ENCODE results near the gene CEACAM19.

Gene CEACAM19

DNA sequence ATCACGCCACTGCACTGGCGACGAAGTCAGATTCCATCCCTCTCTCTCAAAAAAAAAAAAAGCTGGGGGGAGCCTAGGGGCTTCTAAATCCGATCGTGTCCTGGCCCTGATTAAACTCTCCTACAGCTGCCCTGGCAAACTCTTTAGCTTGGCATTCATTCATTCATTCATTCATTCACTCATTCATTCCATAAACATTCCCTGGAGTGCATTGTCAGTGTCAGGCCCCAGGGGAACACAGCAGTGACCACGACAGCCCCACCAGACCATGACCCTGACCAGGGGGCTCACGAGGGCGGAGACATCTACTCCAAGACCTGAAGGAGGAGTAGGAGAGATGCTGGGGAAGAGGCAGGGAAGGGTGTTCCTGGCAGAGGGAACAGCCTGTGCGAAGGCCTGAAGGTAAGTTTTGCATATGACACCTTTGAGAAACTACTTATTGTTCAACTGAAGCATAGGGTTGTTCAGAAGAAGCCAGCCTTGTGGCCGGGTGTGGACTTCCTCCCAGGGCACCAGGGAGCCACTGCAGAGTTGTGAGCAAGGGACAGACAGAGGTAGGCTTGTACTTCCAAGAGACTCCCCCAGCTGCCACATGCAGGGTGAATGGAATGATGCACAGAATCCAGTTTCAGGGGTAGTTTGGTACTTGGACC lies 52.1 kb downstream of the CEACAM19 start:
- DNase-seq (ENCODE audit: low read depth), result no peak

DNA sequence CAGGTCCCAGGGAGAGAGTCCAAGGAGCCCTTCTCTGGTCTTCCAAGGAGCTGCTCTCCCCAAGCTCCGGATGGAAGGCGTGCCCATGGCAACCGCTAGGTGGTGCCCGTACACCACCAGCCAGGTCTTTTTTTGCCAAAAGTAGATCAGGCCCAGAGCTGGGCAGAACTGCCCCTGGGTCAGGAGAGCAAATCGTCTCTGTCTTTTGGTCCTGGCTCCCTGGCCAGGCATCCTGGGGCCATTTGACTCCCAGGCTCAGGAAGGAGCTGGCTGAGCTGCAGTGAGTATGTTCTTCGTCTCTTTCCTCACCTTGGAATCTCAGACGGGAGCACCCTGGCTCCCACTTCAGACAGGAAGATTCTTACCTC lies 52.7 kb downstream of the CEACAM19 start:
- DNase-seq (ENCODE audit: low read depth), result peak; percentile 63

GRCh38 chr19:44725251-44725650 lies 54.0 kb downstream of the CEACAM19 start:
- no peak for DNase-seq (ENCODE audit: low read depth)

GRCh38 chr19:44725684-44726083 lies 54.4 kb downstream of the CEACAM19 start:
- DNase-seq (ENCODE audit: low read depth), result no peak

DNA sequence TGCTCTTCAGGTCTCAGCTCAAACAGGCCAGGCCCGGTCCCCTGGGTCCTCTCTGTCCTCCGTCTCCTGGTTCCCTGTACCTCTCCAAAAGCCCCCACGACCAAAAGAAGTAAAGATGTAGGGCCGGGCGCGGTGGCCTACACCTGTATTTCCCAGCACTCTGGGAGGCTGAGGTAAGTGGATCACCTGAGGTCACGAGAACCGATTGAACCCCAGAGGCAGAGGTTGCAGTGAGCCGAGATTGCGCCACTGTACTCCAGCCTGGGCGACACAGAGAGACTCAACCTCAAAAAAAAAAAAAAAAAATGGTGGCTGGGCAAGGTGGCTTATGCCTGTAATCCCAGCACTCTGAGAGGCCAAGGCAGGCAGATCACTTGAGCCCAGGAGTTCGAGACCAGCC lies 55.2 kb downstream of the CEACAM19 start:
- DNase-seq (ENCODE audit: low read depth), result no peak

GRCh38 chr19:44728178-44728577 lies 56.9 kb downstream of the CEACAM19 start:
- DNase-seq (ENCODE audit: low read depth), result no peak

- DNase-seq (ENCODE audit: low read depth), result no peak
Measured at GRCh38 chr19:44729516-44730033, 58.3 kb downstream of the CEACAM19 start.

DNA sequence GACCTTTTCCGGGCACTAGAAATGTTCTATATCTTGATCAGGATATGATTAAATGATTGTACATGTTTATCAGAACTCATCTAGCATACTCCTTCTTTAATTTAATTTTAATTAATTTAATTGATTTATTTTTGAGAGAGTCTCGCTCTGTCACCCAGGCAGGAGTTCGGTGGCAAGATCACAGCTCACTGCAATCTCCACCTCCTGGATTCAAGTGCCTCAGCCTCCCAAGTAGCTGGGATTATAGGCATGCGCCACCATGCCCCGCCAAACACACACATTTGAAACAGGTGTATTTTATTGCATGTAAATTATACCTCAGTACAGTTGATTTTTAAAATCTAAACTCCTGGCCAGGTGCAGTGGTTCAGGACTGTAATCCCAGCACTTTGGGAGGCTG lies 59.8 kb downstream of the CEACAM19 start:
- DNase-seq (ENCODE audit: low read depth), result no peak

- DNase-seq (ENCODE audit: low read depth), result no peak
Measured at GRCh38 chr19:44731622-44732021, 60.3 kb downstream of the CEACAM19 start.

DNA sequence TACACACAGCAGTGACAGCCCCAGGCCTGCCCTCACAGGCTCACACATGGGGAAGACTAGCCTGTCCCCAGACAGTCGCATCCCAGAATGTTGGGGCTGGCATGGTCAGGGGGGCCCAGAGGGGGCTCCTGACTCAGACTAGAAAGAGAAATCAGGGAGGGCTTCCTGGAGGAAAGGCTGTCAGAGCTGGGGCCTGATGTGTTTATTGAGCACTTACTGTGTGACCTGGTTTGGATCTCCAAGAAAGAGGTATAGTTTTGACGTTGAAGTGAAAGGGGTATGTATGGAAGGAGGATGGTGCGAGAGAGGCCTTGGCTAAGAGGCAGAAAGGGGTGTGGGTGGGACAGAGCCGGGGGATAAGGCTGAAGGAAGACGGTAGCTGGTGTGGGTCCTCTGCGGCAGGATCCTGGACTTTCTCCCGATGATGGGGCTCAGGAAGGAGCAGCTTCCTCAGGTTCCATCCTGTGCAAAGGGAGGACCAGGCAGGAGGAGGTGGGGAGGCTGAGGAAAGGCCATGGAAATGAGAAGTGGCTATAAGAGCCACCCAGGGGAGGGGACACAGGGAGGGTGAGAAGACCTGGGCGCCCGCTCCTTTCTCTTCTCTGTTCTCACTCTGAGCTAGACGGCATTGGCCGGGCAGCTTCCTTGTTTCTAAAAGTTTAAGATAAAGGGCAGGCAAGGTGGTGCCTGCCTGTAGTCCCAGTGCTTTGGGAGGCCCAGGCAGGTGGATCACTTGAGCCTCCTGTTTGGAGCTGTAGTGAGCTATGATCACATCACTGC lies 61.1 kb downstream of the CEACAM19 start:
- DNase-seq (ENCODE audit: low read depth), result no peak
